HepG2 (cell line): ENCODE results near the gene SQSTM1. TPM values are rescaled to one million over a fixed set of nuclear protein-coding genes. Genes with fewer than 3 reads are reported as not detected.
A peak's percentile ranks its signal among the peaks of the same experiment; 100 is the strongest.

ENCODE experiments used
- ATF1 ChIP-seq: IDR thresholded peaks from 2 replicates; pipeline ENCODE4 v1.6.1; 2016; ENCODE audit warnings: mild to moderate bottlenecking, control low read depth
- ATF5 ChIP-seq: sonication (generic); formaldehyde crosslinking; IDR thresholded peaks from 2 replicates; pipeline ENCODE4 v1.4.0; 2020; ENCODE audit warnings: mild to moderate bottlenecking, low read depth, missing genetic modification reagents
- DDIT3 ChIP-seq: sonication (generic); formaldehyde crosslinking; IDR thresholded peaks from 2 replicates; pipeline ENCODE4 v1.4.0; 2020; ENCODE audit warnings: mild to moderate bottlenecking, missing genetic modification reagents
- EEA1 ChIP-seq: sonication (generic); formaldehyde crosslinking; IDR thresholded peaks from 2 replicates; pipeline ENCODE4 v1.5.1; 2020; ENCODE audit warnings: mild to moderate bottlenecking, missing genetic modification reagents, borderline replicate concordance
- FIP1L1 ChIP-seq: fragments of 200-400 bp; formaldehyde crosslinking; IDR thresholded peaks from 2 replicates; pipeline ENCODE4 v1.6.1; 2018; ENCODE audit warnings: low read depth, mild to moderate bottlenecking, low read length, moderate library complexity, borderline replicate concordance; ENCODE audit not compliant: insufficient read depth
- JUN ChIP-seq: sonication (generic); formaldehyde crosslinking; IDR thresholded peaks from 2 replicates; pipeline ENCODE4 v1.4.0; 2020; ENCODE audit warnings: mild to moderate bottlenecking, missing genetic modification reagents
- RAD21 ChIP-seq: fragments of 450-650 bp; formaldehyde crosslinking; IDR thresholded peaks from 2 replicates; pipeline ENCODE4 v1.5.0; 2020; ENCODE audit warnings: mild to moderate bottlenecking
- SALL2 ChIP-seq: sonication (generic); formaldehyde crosslinking; IDR thresholded peaks from 2 replicates; pipeline ENCODE4 v1.8.1; 2023; ENCODE audit warnings: mild to moderate bottlenecking, missing genetic modification reagents, inconsistent platforms
- SMAD1 ChIP-seq: sonication (generic); formaldehyde crosslinking; IDR thresholded peaks from 2 replicates; pipeline ENCODE4 v1.4.0; 2020; ENCODE audit warnings: missing genetic modification reagents, low read depth, mild to moderate bottlenecking, borderline replicate concordance
- SPEN ChIP-seq: sonication (generic); formaldehyde crosslinking; IDR thresholded peaks from 2 replicates; pipeline ENCODE4 v1.5.1; 2020; ENCODE audit warnings: low read depth, mild to moderate bottlenecking, missing genetic modification reagents
- TERF1 ChIP-seq: sonication (generic); formaldehyde crosslinking; IDR thresholded peaks from 2 replicates; pipeline ENCODE4 v1.8.0; 2022; ENCODE audit warnings: mild to moderate bottlenecking, missing genetic modification reagents, moderate library complexity
- TOE1 ChIP-seq: sonication (generic); formaldehyde crosslinking; IDR thresholded peaks from 2 replicates; pipeline ENCODE4 v1.4.0; 2020; ENCODE audit warnings: mild to moderate bottlenecking, missing genetic modification reagents
- YEATS4 ChIP-seq: sonication (generic); formaldehyde crosslinking; IDR thresholded peaks from 2 replicates; pipeline ENCODE4 v1.4.0; 2020; ENCODE audit warnings: missing genetic modification reagents, borderline replicate concordance
- ZKSCAN8 ChIP-seq: IDR thresholded peaks from 2 replicates; pipeline ENCODE4 v1.6.1; 2016; ENCODE audit warnings: borderline replicate concordance, missing genetic modification reagents, missing compliant biosample characterization
- ZNF160 ChIP-seq: sonication (generic); formaldehyde crosslinking; IDR thresholded peaks from 2 replicates; pipeline ENCODE4 v1.8.0; 2022; ENCODE audit warnings: mild to moderate bottlenecking, inconsistent platforms, missing genetic modification reagents
- ZNF30 ChIP-seq: sonication (generic); formaldehyde crosslinking; IDR thresholded peaks from 2 replicates; pipeline ENCODE4 v1.5.0; 2020; ENCODE audit warnings: mild to moderate bottlenecking, missing genetic modification reagents
- ZNF530 ChIP-seq: sonication (generic); formaldehyde crosslinking; IDR thresholded peaks from 2 replicates; pipeline ENCODE4 v1.5.0; 2020; ENCODE audit warnings: low read depth, mild to moderate bottlenecking, missing genetic modification reagents
- ZNF557 ChIP-seq: sonication (generic); formaldehyde crosslinking; IDR thresholded peaks from 2 replicates; pipeline ENCODE4 v1.4.0; 2020; ENCODE audit warnings: missing genetic modification reagents
- ZNF563 ChIP-seq: sonication (generic); formaldehyde crosslinking; IDR thresholded peaks from 2 replicates; pipeline ENCODE4 v1.8.0; 2022; ENCODE audit warnings: mild to moderate bottlenecking, moderate library complexity, missing genetic modification reagents
- ZNF660 ChIP-seq: sonication (generic); formaldehyde crosslinking; IDR thresholded peaks from 2 replicates; pipeline ENCODE4 v1.5.1; 2020; ENCODE audit warnings: mild to moderate bottlenecking, low read depth, missing genetic modification reagents, borderline replicate concordance
- ZNF768 ChIP-seq: sonication (generic); formaldehyde crosslinking; IDR thresholded peaks from 2 replicates; pipeline ENCODE4 v1.4.0; 2020; ENCODE audit warnings: missing genetic modification reagents
- polyA plus RNA-seq, 8 experiments: library from polyadenylated mRNA; depleted of rRNA in 3 of 8; stranded (reverse) in 7 of 8; unstranded in 1 of 8; fragments of >200 nt; fragmentation: Illumina TruSeq in 4 of 8; extraction: Trizol in 4 of 8; gene quantifications; 2 replicates each; pipeline versions ENCODE4 v1.2.1 to v1.2.3, GENCODE V29; 2011 to 2016; ENCODE audit warnings: low read depth in 4 of 8, missing spikeins in 1 of 8, mixed read lengths in 1 of 8; ENCODE audit not compliant: insufficient read depth in 1 of 8
- total RNA-seq, 5 experiments: library from RNA; depleted of rRNA; stranded (reverse); fragments of >200 nt; fragmentation: Illumina TruSeq; extraction: Trizol; gene quantifications; 2 replicates each; pipeline ENCODE4 v1.2.3, GENCODE V29; 2016; ENCODE audit warnings: low read depth in 1 of 5
- TF ChIP-seq, protein P1 (sequence below): sonication (generic); formaldehyde crosslinking; IDR thresholded peaks from 2 replicates; pipeline ENCODE4 v1.8.1; 2023; ENCODE audit warnings: mild to moderate bottlenecking, inconsistent platforms, moderate library complexity, missing genetic modification reagents, borderline replicate concordance
- TF ChIP-seq, protein P2 (sequence below): sonication (generic); formaldehyde crosslinking; IDR thresholded peaks from 2 replicates; pipeline ENCODE4 v1.9.0; 2021; ENCODE audit warnings: missing genetic modification reagents, mild to moderate bottlenecking, borderline replicate concordance
- TF ChIP-seq, protein P3 (sequence below): sonication (generic); formaldehyde crosslinking; IDR thresholded peaks from 2 replicates; pipeline ENCODE4 v1.5.0; 2020; ENCODE audit warnings: mild to moderate bottlenecking, missing genetic modification reagents, moderate library complexity

Gene SQSTM1
- total and polyA plus RNA-seq, 2 of the 13 experiments (the other 11 are each of a cell fraction or from before 2014, with no cell fraction given), result 90.9 to 160 TPM

DNA sequence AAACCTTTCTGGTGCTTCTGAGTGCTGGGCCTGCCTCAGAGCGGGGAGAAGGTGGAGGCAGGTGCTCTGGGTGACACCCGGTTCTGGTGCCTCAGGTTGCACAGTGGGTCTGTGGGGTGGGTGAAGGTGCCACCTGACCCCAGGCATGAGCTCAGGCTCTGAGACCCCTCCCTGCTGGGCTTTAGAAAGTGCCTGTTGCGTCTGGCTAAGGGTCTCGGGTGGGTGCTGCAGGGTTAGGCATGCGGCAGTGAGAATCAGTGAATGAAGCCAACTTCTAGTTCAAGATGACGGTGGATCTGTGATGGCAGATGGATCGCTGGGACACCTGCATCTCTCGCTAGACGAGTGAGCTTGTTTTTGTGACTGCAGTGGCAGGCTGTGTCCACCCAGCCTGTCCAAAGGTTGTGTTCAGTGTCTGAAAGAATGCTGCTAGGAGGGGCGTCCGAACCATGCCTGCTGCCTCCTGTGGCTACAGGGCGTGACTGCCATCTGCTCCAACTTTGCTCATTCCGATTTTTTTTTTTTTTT is 5.0 kb downstream of the SQSTM1 start (continued):
- TF ChIP-seq FIP1L1, result no peak
- TF ChIP-seq ZNF660, result no peak
- TF ChIP-seq, protein P1, sequence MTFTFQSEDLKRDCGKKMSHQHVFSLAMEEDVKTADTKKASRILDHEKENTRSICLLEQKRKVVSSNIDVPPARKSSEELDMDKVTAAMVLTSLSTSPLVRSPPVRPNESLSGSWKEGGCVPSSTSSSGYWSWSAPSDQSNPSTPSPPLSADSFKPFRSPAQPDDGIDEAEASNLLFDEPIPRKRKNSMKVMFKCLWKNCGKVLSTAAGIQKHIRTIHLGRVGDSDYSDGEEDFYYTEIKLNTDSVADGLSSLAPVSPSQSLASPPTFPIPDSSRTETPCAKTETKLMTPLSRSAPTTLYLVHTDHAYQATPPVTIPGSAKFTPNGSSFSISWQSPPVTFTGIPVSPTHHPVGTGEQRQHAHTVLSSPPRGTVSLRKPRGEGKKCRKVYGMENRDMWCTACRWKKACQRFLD, result 0 out of 2 replicates have a peak, but pooled peaks have one; percentile 48
- TF ChIP-seq TOE1 (CRISPR knock-in tag), result no peak
- TF ChIP-seq SMAD1 (CRISPR knock-in tag), result 0 out of 2 replicates have a peak, but pooled peaks have one; percentile 35
- TF ChIP-seq ZNF563 (CRISPR knock-in tag), result peak; percentile 61; the same call in 1 of the 2 replicates
- no peak for TF ChIP-seq ATF5
- no peak for TF ChIP-seq ZNF160 (CRISPR knock-in tag)
- no peak for TF ChIP-seq EEA1
- 0 out of 2 replicates have a peak, but pooled peaks have one; percentile 38 for TF ChIP-seq SALL2 (CRISPR knock-in tag)
- 0 out of 2 replicates have a peak, but pooled peaks have one; percentile 25 for TF ChIP-seq ZKSCAN8 (CRISPR knock-in tag)
- TF ChIP-seq ZNF557 (CRISPR knock-in tag), result no peak
- no peak for TF ChIP-seq JUN
- no peak for TF ChIP-seq ZNF768 (CRISPR knock-in tag)
- no peak for TF ChIP-seq TERF1 (CRISPR knock-in tag)
- TF ChIP-seq, protein P2, sequence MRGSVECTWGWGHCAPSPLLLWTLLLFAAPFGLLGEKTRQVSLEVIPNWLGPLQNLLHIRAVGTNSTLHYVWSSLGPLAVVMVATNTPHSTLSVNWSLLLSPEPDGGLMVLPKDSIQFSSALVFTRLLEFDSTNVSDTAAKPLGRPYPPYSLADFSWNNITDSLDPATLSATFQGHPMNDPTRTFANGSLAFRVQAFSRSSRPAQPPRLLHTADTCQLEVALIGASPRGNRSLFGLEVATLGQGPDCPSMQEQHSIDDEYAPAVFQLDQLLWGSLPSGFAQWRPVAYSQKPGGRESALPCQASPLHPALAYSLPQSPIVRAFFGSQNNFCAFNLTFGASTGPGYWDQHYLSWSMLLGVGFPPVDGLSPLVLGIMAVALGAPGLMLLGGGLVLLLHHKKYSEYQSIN (CRISPR knock-in tag), result no peak
- no peak for TF ChIP-seq SPEN (CRISPR knock-in tag)
- TF ChIP-seq, protein P3, sequence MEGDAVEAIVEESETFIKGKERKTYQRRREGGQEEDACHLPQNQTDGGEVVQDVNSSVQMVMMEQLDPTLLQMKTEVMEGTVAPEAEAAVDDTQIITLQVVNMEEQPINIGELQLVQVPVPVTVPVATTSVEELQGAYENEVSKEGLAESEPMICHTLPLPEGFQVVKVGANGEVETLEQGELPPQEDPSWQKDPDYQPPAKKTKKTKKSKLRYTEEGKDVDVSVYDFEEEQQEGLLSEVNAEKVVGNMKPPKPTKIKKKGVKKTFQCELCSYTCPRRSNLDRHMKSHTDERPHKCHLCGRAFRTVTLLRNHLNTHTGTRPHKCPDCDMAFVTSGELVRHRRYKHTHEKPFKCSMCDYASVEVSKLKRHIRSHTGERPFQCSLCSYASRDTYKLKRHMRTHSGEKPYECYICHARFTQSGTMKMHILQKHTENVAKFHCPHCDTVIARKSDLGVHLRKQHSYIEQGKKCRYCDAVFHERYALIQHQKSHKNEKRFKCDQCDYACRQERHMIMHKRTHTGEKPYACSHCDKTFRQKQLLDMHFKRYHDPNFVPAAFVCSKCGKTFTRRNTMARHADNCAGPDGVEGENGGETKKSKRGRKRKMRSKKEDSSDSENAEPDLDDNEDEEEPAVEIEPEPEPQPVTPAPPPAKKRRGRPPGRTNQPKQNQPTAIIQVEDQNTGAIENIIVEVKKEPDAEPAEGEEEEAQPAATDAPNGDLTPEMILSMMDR (CRISPR knock-in tag), result peak; percentile 67
- peak; percentile 68 for TF ChIP-seq YEATS4 (CRISPR knock-in tag)
- no peak for TF ChIP-seq DDIT3 (CRISPR knock-in tag)
- TF ChIP-seq RAD21 (CRISPR knock-in tag), result peak; percentile 56; the same call in 1 of the 2 replicates
- TF ChIP-seq ZNF530 (CRISPR knock-in tag), result no peak
- TF ChIP-seq ZNF30, result no peak
- no peak for TF ChIP-seq ATF1 (CRISPR knock-in tag)
